HG03064 (cell line): ENCODE measurements around the gene MRC2.
"Not testable (repeated sequence)": the region's sequence is repeated elsewhere in the genome, so short reads cannot be mapped to it uniquely, and the experiment has no call there.

Experiments used
- ATAC-seq: cut with Tn5 transposase; IDR thresholded peaks from one replicate; pipeline ENCODE4 v1.9.1; 2021; ENCODE audit warnings: low read depth; ENCODE audit not compliant: unreplicated experiment

The MRC2 gene

DNA sequence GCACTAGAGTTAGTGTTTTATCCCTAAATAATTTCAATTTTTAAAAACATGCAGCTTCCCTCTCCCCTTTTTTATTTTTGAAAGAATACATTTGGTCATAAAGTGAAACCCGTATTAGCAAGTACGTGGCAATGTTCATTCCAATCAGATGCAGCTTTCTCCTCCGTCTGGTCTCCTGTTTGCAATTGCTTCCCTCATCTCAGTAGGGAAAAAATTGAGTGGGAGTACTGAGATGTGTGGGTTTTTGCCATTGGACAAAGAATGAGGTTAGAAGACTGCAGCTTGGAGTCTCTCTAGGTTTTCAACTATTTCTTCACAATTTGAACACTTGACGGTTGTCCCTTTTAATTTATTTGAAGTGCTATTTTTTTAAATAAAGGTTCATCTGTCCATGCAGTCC, 14.4 kb upstream of the MRC2 start:
- not testable (repeated sequence) for ATAC-seq

DNA sequence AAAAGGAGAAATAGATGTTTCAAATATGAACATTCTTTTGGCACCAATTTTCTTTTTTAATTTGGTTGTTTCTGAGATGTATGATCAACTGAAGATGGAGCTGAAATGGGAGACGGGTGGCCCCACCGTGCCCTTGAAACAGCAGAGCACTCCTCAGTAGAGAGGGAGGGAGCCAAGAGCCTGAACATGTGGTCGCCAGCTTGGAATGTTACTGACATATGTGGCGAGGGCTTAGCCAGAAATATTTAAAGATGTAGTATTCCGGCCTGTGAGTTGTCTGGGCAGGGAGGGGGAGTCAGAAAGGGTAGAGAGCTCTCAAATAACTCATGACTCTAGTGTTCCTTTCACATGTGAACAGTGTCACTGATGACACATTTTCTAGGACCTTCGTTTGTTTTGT, 13.3 kb upstream of the MRC2 start:
- ATAC-seq: no peak

DNA sequence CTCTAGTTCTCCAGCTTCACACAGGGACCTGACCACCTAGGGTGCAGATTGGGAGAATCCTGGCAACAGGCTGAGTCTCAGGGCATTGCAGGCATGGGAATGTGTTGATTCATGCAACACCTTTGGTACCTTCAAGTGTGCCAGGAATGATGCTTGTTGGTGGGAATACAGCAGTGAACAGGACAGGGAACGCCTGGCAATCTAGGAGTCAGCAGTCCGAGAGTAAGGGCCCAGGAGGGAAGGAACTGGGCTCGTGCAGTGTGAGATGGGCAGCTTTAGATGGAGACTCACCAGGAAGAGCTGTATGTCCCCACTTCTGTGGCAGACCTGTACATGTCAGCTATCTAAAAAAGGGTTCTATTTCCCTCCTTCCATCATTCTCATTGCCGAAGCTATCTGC, 12.0 kb upstream of the MRC2 start:
- ATAC-seq: no peak

DNA sequence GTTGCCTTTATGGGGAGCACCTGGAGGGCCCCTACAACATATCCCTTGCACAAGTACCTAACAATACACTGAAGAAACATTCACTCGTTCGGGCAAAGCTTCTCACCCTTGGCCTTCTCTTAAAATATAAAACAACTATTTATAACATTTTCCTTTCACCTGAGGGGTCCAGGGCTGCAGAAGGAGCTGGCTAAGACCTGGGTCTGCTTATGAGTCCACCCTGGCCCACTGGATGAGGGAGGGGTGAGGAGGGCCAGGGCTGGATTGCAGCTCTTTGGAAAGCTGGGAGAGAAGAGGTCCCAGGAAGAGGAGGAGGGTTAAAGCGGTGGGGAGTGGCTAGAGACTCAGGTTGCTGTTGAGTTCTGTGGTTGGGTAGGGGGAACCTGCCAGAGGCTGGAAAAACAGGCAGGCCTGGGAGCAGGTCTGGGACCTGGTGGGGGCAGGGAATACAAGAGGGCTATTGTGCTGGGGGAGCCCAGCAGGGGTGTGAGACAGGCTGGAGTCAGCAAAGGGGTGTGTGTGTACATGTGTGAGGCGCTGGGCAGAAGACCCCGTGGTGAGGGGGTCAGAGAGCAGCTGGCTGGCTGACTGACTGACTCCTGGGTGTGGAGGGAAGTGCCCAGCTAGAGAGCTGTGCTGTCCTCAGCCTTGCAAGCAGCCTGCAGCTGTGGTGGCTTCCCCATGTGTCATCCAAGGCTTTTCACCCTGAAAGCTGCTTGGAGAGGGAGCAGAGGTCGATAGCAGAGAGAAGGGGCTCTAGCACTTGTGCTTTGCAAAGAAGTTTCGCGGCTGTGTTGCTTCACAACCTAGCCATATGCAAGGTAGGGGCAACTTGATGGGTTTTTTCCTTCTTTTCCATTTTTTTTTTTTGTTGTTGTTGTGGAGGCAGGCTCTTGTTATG, 10.2 kb upstream of the MRC2 start:
- ATAC-seq: no peak

DNA sequence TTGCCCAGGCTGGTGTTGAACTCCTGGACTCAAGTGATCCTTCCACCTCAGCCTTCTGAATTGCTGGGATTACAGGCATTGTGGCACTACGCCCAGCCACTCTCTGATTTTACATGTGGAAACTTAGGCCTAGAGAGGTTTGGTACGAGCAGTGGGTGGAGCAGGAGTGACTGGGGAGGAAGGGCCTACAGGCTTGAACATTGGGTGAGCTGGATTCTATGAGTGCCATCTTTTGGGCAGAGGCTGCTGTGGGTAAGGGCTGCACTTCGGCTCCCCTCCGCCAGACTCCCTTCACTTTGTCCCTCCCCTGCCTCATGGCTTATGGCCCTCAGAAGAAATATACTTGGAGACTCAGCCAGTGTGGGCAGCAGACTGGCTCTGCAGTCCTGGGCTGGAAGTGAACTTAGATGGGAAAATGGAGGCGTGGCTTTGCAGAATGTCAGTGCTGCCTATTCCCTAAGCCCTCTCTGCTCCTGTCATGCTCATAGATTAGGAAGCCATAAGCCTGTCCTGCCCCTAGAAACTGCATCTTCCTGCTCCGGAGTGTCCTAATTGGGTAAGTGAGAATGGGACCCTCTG, 9.5 kb upstream of the MRC2 start:
- ATAC-seq: no peak

DNA sequence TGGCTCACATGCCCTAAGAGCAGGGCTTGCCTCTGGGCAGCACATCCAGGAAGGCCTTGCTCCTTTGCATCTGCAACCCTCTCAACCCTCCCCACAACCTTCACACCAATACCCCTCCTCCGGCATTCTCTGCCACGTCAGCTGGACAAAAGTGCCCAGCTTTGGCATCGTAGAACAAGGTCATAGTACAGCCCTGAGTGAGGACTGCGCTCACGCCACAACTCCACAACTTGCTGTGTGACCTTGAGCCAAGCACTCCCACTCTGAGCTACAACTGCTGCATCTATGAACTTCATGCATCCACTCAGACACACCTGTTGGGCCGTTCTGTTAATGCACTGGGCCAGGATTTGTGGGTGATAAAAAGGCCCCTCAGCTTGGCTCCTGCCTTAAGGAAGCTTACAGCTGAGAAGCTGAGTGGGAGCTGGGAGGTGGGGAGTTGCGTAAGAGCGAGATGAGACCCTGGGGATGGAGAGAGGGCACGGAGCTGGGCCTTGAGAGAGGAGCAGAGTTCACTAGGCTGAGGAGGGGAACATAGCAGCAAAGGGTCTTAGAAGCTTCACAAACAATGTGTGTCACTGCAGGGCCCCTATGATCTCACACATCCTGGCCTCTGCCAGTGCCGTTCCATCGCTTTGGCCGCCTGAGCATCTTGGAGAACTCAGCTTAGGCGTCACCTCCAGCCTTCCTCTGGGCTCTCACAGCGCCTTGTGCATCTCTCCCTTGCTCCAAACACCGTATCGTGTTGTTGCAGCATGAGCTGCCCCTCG, 8.6 kb upstream of the MRC2 start:
- ATAC-seq: no peak

DNA sequence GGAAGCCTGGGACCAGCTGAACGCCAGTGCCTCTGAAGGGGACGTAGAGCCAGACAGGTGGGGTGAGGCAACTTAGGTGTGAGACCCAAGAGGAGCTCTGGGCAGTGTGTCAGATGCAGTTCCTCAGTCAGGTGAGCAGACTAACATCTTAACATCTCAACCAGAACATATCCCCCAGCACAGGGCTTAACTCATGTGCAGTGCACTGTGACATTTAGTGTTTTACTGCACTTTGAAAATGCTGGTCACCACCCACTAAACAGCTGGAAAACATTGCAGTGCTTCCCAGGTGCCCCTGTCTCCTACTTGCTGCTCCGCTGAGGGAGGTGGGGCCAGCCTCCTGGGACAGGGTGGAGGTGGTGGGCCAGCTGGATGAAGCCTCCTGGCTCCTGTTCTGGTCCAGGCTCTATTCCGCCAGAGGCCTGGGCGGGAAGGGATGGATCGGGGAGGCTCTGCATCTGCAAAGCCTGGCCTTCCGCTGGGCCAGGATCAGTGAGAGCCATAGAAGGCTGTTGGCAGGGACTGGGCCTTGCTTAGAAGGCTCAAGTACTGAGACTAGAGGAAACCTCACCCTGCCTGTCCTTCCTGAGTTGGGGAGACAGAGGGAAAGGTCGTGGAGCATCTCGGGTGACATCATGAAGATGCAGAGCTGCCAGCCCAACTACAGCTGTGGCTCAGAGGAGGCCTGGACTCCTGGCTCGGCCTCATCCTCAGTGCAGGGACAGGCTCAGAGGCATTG, 7.9 kb upstream of the MRC2 start:
- no peak for ATAC-seq

DNA sequence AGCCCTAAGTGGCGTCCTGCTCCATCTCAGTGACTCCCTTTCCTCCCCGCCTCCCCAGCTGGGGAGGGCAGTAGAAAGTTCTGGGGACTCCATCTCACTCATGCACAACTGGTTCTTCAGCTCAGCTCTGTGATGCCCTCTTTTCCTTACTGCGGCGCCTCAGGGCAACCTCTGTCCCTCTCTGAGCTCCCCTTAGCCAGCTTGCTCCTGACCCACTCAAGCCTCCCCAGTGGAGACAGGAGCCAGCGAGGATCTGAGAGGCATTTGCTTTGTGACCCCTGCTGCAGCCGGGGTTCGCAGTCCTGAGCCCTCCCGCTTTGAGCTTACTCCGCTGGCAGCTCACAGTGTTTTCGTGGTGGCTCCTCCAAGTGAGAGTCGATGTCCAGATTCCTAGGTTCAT, 6.2 kb upstream of the MRC2 start:
- no peak for ATAC-seq

DNA sequence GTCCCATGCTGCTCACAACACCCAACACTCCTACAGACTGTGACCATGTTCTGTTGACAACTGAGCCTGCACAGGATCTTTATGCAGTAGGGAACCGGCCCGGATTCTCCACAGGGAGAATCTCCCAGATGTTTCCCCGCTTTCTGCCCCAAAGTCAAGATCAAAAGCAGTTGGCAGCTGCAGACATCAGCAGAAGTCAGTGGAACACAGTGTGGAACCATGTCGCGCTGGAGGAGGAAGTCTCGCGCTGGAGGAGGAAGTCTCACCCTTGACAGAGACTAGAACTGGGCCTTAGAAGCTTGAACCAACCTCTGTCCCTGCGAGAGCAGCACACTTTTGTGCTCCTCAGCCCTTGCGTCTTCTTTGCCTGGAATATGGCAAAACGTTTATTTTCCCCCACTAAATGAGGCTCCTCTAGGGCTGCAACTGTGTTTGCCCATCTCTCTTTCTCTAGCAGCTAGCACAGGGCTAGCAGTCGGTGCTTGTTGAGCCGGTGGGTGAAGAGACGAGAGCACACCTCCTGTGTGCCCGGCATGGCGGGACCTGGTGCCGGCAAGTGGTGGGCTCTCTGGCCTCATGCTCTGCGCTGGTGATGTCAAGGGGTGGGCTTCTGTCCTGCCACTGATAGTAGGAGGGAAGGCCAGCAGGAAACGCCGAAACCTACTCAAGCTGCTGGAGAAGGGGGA, 2.1 kb upstream of the MRC2 start:
- ATAC-seq: no peak

DNA sequence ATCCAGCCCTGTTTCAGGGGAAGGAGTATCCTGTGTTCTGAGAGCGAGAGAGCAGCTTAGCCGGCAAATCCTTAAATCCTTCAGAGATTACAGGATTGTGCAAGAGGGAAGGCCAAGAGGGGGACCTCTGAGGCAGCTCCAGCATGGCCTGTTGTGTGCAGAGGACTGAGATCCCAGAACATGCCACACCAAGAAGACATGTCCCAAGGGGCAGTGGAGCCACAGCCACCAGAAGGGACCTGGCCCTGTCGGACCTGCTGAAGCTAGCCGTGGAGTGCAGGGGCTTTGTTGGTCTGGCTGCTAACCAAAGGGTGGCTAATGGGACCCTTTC, 1.6 kb upstream of the MRC2 start:
- no peak for ATAC-seq

DNA sequence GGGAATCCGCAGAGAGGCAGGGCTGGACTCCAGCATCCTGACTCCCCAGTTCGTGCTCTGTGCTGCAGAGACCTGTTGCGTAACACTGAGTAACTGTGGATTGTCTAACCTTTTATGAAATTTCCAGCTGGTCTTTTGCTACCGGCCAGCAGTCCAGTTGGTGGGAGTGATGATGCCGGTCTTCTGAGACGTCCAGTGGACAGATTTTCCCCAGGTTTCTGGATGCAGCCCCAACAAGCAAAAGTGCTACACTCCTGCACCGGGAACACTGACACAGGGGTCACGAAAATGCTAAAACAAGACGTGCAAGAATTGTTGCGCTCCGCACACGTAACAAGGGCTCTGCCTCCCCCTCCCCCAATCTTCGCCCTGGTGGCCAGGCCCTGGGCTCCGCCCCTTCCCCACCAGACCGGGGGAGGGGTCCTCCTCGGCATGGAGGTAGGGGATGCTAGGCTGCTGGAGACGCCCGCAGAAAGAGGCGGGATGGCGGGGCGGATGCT, 701 bp upstream of the MRC2 start:
- no peak for ATAC-seq

DNA sequence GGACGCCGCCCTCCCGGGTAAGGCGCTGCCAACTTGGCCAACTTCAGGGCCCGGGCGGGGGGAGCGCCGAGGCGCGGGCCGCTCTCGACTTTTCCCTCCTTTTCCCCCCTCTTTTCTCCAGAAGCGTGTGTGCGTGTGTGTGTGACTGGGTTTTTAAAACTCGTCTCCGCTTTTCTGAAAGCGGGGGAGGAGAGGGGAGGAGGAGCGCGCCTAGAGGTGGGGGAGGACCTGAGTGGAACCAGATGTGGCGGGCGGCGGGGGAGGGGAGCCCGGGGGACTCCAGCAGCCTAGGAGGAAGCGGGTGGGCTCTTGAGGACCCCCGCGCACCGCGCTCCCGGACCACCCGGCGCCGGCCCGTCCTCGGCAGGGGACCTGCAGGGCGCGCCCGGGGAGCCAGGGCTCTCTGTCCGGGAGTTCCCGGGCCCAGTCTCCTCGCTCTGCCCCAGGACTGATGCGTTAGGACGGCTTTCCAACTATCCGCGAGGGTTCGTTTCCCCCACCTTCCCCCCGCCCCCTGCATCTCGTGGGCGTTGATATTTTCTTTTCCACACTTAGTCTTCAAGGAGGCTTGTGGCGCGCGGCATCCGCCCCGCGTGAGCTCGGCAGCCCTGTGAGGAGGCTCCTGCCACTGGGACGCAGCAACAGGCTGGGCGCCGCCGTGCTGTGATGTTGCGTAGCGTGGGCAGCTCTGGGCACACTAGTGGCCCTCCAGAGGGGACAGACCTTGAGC, 599 bp downstream of the MRC2 start:
- no peak for ATAC-seq

DNA sequence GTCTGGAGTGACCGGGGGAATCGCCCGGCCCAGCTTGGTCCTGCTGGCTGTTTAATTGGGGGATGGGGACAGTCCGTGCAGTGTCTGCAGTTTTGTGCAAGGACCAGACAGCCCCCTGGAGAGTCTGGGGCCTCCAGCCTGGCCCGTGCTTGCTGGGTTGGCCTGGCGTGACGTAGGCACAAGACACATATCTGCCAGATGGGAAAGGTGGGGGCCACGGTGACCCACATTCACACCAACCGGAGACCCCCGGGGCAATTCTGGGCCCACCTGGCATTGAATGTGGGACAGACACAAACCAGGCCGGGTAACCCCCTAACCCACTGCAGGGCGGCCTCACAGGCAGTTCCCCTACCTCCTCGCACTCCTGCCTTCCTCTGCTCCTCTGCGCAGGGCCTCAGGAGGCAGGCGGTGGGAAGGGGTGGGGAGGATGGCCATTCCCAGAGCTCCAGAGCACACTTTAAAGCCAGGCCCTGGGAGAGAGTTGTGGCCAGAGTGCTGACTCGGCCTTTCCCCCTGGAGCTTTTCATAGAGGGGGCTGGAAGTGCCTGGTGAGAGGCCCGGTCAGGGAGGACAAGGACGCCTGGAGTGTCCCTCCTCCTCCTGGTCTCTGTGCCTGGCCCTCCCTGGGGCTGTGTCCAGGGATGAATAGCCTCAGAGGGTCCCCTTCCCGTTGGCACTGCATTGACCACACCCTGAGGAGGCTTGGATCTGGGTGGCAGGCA, 1.5 kb downstream of the MRC2 start:
- no peak for ATAC-seq

DNA sequence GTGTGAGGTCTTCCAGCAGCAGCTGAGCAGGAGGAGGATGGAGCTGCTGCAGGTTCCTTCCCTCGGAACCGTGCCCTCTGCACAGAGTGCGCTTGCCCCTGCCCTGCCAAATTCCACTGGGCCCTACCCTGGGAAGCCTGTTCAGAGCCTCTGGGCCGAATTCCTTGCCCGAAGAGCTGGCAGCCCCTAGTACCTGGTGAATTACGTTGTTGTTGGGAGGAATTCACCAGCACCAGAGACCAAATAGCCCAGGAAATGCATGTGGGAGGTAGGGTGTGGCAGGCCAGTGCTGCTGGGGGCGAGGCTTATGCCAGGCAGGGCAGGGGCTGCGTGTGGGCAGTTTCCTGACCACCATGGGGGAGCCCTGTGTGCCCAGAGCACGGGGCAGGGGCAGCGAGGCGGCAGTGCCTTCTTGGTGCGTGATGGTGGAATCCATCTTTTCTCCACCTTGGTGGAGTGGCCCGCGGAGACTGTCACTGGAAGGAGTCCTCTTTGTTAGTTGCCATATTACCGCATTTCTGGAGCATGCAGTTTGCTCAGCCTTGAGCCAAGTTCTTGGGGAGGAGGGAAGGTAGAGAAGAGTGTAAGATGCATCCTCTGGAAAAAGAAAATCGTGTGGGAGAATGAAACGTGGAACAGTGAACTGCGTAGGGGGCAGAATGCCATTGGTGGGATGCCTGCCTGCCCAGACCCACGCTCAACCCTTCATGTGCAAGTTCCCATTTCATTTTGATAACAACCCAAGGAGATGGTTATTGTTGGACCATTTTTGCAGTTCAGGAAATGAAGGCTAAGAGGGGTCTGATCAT, 2.3 kb downstream of the MRC2 start:
- ATAC-seq: no peak

DNA sequence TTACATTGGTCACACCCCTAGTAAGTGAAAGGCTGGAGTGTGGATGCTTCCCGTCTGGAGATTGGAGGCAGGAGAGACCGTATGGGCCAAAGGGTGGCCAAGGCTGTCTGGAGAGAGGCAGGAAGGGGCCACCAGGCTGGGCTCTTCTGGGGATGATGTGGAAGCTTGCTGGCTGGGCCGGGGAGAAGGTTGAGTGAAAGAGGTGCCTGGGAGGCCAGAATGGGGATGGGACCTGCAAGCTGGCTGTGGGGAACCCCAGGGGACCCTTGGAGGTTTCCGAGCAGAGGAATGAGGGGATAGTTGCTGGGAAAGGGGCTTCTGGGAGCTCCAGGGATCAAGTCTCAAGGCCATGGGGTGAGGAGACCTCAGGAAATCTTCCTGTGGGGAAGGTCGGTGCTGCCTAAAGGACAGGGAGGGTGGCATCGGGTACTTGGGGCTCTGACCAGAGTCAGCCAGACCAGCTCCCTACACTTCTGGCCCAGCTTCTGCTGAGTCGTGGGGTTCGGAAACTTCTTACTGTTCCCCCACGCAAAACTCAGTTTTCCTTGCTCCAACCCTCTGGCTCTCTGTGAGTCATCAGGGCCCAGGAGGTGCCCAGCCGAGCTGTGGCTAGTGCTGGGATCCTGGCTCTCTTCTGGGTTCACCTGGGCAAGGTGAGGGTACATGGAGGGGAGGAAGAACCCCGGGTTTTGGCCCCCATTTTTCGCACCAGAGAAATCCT, 3.1 kb downstream of the MRC2 start:
- ATAC-seq: no peak

DNA sequence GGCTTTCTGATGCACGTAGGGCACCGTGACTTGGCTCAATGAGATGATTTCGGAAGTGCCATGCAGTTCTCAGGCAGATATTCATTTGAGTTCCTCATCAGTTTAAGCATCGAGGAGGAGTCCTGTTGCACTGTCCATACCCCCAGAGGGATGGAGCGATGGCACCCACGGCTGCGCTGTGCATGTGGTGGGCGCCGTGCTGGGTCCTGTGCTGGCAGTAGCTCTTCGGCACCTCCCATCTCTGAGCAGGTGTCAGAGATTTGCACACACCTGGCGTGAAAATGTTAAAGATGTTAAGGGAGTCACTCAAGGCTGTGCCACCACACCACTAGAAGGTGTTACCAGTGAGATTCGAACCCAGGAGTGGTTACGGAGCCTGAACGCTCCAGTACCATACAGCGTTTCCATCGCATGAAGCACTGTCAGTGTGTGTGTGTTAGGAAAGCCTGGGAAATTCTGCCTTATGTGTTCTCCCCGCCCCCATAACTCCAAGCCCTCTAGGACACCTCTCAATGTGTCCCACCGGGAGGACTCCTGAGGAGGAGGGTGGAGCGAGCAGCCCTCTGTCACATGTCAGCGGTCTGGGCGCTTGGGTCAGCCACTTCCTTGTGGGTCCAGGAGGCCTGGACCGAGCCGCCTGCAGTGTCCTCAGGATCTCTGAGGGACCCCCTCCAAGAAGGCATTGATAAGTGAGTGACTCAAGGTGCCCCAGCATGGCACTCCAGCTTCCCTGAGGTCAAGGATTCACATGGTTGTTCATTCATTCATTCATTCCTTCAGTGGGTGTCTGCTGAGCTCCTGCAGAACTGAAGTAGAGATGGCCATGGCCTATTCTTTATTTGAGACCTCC, 3.8 kb downstream of the MRC2 start:
- no peak for ATAC-seq
